ENCODE data around the gene ACSM2A. TPM values are rescaled to one million over a fixed set of nuclear protein-coding genes. Genes with fewer than 3 reads are reported as not detected.
"Not testable (repeated sequence)": the region's sequence is repeated elsewhere in the genome, so short reads cannot be mapped to it uniquely, and the experiment has no call there.

Gene ACSM2A
- total and polyA plus RNA-seq, 8 donors = 0.08 TPM; not detected in 7

- no peak overlapping the region for H3K27ac ChIP-seq
- H3K4me3 ChIP-seq = no peak overlapping the region
- no peaks in the 10 kb centered on the region for H3K9me3 ChIP-seq
- H3K4me1 ChIP-seq = peaks cover 0 to 5% (median 3%) of the 10 kb centered on the region in 4 donors
- intact Hi-C loops (cut with DNase I; ENCODE audit: low total_unique reads) = no loop called here
- no peak for DNase-seq
- H3K36me3 ChIP-seq = no peaks in the 10 kb centered on the region
- TF ChIP-seq POLR2AphosphoS5 (IDR thresholded peaks at IDR 0.05) (no peak), EP300 (IDR thresholded peaks at IDR 0.05) (no peak), POLR2A (IDR thresholded peaks at IDR 0.05) (no peak), CTCF (IDR thresholded peaks at IDR 0.05) (no peak)
- no peaks in the 10 kb centered on the region for H3K27me3 ChIP-seq
- 83 to 92% (median 85%) methylated on average over 2 of the region's 2 CpGs for WGBS, 5 donors
These were observed 40.3 kb upstream of the ACSM2A start for GRCh38 chr16:20411055-20411454.

GRCh38 chr16:20415541-20415940, 35.8 kb upstream of the ACSM2A start:
- Histone ChIP-seq H3K36me3 (no peaks in the 10 kb centered on the region), H3K27me3 (no peaks in the 10 kb centered on the region), H3K27ac (no peak overlapping the region), H3K9me3 (no peaks in the 10 kb centered on the region), H3K4me1 (no peaks in the 10 kb centered on the region), H3K4me3 (no peak overlapping the region)
- intact Hi-C loops (cut with DNase I; ENCODE audit: low total_unique reads) = no loop called here
- TF ChIP-seq POLR2AphosphoS5 (IDR thresholded peaks at IDR 0.05) (no peak), EP300 (IDR thresholded peaks at IDR 0.05) (no peak), CTCF (IDR thresholded peaks at IDR 0.05) (no peak), POLR2A (IDR thresholded peaks at IDR 0.05) (no peak)
- whole genome bisulfite sequencing, 5 donors = 71 to 79% (median 75%) methylated on average over 1 of the region's 1 CpG
- DNase-seq = no peak

- H3K36me3 ChIP-seq; H3K4me3 ChIP-seq; DNase-seq; intact Hi-C loops (cut with DNase I; ENCODE audit: low total_unique reads); H3K4me1 ChIP-seq; H3K27ac ChIP-seq; H3K27me3 ChIP-seq; H3K9me3 ChIP-seq: not testable (repeated sequence)
- WGBS, 5 donors = 78 to 92% (median 88%) methylated on average over 8 of the region's 8 CpGs
These were observed 32.2 kb upstream of the ACSM2A start for GRCh38 chr16:20419093-20419492.

GRCh38 chr16:20421748-20422147, 29.6 kb upstream of the ACSM2A start:
- intact Hi-C loops (cut with DNase I; ENCODE audit: low total_unique reads); H3K27ac ChIP-seq; H3K4me1 ChIP-seq; H3K27me3 ChIP-seq; H3K36me3 ChIP-seq; DNase-seq; H3K9me3 ChIP-seq; H3K4me3 ChIP-seq: not testable (repeated sequence)
- 82 to 86% (median 84%) methylated on average over 2 of the region's 2 CpGs for WGBS, 5 donors

GRCh38 chr16:20423772-20424128, 27.6 kb upstream of the ACSM2A start:
- H3K27me3 ChIP-seq; intact Hi-C loops (cut with DNase I; ENCODE audit: low total_unique reads); H3K4me1 ChIP-seq; DNase-seq; H3K9me3 ChIP-seq; H3K27ac ChIP-seq; H3K36me3 ChIP-seq; H3K4me3 ChIP-seq: not testable (repeated sequence)
- 86 to 96% (median 90%) methylated on average over 5 of the region's 5 CpGs for WGBS, 5 donors

- no peaks in the 10 kb centered on the region for H3K36me3 ChIP-seq
- H3K27me3 ChIP-seq = no peaks in the 10 kb centered on the region
- no peaks in the 10 kb centered on the region for H3K9me3 ChIP-seq
- H3K4me3 ChIP-seq = no peak overlapping the region
- 62 to 72% (median 70%) methylated on average over 2 of the region's 2 CpGs for WGBS, 5 donors
- H3K4me1 ChIP-seq = no peaks in the 10 kb centered on the region
- H3K27ac ChIP-seq = no peak overlapping the region
- DNase-seq = no peak
- no peak for TF ChIP-seq POLR2A (IDR thresholded peaks at IDR 0.05)
- no peak for TF ChIP-seq EP300 (IDR thresholded peaks at IDR 0.05)
- TF ChIP-seq CTCF (IDR thresholded peaks at IDR 0.05) = no peak
- TF ChIP-seq POLR2AphosphoS5 (IDR thresholded peaks at IDR 0.05) = no peak
- intact Hi-C loops (cut with DNase I; ENCODE audit: low total_unique reads) = no loop called here
These were observed 27.0 kb upstream of the ACSM2A start for GRCh38 chr16:20424129-20424866.

- H3K4me1 ChIP-seq; H3K4me3 ChIP-seq; H3K27ac ChIP-seq; intact Hi-C loops (cut with DNase I; ENCODE audit: low total_unique reads); H3K27me3 ChIP-seq; H3K9me3 ChIP-seq; DNase-seq; H3K36me3 ChIP-seq: not testable (repeated sequence)
- WGBS, 5 donors = 46 to 77% (median 70%) methylated on average over 2 of the region's 2 CpGs
These were observed 23.9 kb upstream of the ACSM2A start for GRCh38 chr16:20427401-20427797.

GRCh38 chr16:20429499-20429898, 21.8 kb upstream of the ACSM2A start:
- H3K27me3 ChIP-seq; H3K27ac ChIP-seq; intact Hi-C loops (cut with DNase I; ENCODE audit: low total_unique reads); H3K4me1 ChIP-seq; DNase-seq; H3K36me3 ChIP-seq; H3K9me3 ChIP-seq; H3K4me3 ChIP-seq: not testable (repeated sequence)
- WGBS, 5 donors = 72 to 85% (median 84%) methylated on average over 7 of the region's 7 CpGs

GRCh38 chr16:20430480-20430879, 20.8 kb upstream of the ACSM2A start:
- H3K4me1 ChIP-seq, DNase-seq: not testable (repeated sequence)

More at GRCh38 chr16:20430480-20430879, 20.8 kb upstream of the ACSM2A start:
- whole genome bisulfite sequencing, 5 donors = 74 to 94% (median 86%) methylated on average over 1 of the region's 1 CpG
- H3K9me3 ChIP-seq; intact Hi-C loops (cut with DNase I; ENCODE audit: low total_unique reads); H3K36me3 ChIP-seq; H3K27me3 ChIP-seq; H3K4me3 ChIP-seq; H3K27ac ChIP-seq: not testable (repeated sequence)

All from stomach (tissue), 9 donors.